GM12873 (cell line): ENCODE results near the gene LILRA6.
A peak's percentile ranks its signal among the peaks of the same experiment; 100 is the strongest.

Source experiments
- TF ChIP-seq, protein P1 (sequence below): IDR thresholded peaks from 2 replicates; pipeline ENCODE4 v1.5.1; 2012; ENCODE audit warnings: low read depth, mild to moderate bottlenecking, moderate library complexity, low read length, control low read depth; ENCODE audit not compliant: insufficient read depth; ENCODE audit errors: missing control alignments

Gene LILRA6

GRCh38 chr19:54191011-54191810, 51.4 kb downstream of the LILRA6 start, which contains the start of gene TSEN34:
Gene TSEN34 (plus strand): TSS chr19:54191308. CDS start chr19:54191365, 57 bp downstream.
- TF ChIP-seq, protein P1, sequence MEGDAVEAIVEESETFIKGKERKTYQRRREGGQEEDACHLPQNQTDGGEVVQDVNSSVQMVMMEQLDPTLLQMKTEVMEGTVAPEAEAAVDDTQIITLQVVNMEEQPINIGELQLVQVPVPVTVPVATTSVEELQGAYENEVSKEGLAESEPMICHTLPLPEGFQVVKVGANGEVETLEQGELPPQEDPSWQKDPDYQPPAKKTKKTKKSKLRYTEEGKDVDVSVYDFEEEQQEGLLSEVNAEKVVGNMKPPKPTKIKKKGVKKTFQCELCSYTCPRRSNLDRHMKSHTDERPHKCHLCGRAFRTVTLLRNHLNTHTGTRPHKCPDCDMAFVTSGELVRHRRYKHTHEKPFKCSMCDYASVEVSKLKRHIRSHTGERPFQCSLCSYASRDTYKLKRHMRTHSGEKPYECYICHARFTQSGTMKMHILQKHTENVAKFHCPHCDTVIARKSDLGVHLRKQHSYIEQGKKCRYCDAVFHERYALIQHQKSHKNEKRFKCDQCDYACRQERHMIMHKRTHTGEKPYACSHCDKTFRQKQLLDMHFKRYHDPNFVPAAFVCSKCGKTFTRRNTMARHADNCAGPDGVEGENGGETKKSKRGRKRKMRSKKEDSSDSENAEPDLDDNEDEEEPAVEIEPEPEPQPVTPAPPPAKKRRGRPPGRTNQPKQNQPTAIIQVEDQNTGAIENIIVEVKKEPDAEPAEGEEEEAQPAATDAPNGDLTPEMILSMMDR: no peak

GRCh38 chr19:54190503-54191010, 52.0 kb downstream of the LILRA6 start:
- TF ChIP-seq, protein P1: no peak

GRCh38 chr19:54189735-54190502, 52.7 kb downstream of the LILRA6 start:
- TF ChIP-seq, protein P1: no peak

DNA sequence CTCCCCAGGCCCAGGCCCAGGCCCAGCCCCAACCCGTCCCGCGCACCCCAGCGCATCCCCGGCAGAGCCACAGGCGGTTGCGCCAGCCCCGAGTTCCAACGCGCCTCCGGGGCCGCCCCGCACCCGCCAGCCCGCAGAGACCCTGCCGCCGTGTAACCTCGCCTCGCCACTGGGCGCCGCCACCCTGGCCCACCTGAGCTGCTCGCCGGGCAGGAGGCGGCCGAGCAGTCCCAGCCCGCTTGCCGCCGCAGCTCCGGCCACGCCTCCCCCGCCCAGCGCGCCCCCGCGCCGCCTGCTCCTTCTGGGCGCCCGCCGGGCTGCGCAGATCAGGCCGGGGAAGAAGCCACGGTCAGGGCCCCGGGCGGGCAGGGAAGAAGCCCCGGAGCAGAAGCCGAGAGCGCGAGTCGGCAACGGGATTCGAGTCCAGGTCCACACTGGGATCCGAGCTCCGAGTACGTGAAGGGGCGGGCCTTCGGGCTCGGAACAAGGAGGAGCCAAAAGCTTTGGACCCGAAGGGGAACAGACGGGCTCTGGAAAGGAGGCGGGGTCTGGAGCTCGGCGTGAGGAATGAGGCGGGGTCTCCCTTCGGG, 53.4 kb downstream of the LILRA6 start, which contains the start of gene MBOAT7:
Gene MBOAT7, minus strand, starts transcription at position 436 of the 590 bp plus-strand sequence. CDS start 1,072 bp downstream, outside the sequence.
- TF ChIP-seq, protein P1: peak; percentile 41

GRCh38 chr19:54188215-54188871, 54.2 kb downstream of the LILRA6 start:
- TF ChIP-seq, protein P1: no peak

GRCh38 chr19:54186934-54187381, 55.6 kb downstream of the LILRA6 start:
- TF ChIP-seq, protein P1: no peak
